AG08396 (cell line): Measurements from ENCODE around the gene CSNK2A1.

Experiments used
- DNase-seq: peaks from one replicate; pipeline ENCODE4 v3.0.0; 2012; ENCODE audit warnings: low spot score, mixed read lengths

CSNK2A1 gene

GRCh38 chr20:564192-564591, 20.6 kb upstream of the CSNK2A1 start:
- no peak for DNase-seq

- no peak for DNase-seq
Observed at GRCh38 chr20:563187-563586, 19.6 kb upstream of the CSNK2A1 start.

DNA sequence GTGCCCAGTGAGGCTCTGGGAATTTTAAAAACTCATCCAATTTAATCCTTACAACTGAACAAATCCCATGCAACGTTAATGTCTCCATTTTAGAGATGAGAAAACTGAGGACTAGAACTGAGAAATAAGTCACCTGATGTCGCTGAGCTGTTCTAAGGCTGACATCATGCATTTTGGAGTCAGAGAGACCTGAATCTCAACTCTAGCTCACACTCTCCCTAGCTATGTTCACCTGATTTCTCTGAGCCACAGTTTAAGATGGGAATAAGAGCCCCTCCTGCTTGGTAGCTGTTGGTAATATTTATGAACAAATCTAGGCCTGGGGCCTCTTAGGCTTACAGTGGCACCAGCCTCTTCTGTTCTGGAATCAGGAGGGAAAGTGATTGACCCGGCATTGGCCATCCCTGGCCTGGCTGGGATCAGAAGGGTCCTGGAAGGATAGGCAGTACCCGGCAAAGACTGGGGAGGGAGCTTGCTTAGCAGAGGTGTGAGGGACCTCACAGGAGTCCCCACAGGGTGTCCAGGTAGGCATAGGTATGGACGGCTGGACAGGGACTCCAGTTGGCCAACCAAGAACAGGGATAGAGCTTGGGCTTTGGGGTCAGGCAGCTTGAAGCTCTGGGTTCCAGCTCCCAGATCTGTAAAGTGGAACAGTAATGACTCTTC, 18.8 kb upstream of the CSNK2A1 start:
- no peak for DNase-seq

DNA sequence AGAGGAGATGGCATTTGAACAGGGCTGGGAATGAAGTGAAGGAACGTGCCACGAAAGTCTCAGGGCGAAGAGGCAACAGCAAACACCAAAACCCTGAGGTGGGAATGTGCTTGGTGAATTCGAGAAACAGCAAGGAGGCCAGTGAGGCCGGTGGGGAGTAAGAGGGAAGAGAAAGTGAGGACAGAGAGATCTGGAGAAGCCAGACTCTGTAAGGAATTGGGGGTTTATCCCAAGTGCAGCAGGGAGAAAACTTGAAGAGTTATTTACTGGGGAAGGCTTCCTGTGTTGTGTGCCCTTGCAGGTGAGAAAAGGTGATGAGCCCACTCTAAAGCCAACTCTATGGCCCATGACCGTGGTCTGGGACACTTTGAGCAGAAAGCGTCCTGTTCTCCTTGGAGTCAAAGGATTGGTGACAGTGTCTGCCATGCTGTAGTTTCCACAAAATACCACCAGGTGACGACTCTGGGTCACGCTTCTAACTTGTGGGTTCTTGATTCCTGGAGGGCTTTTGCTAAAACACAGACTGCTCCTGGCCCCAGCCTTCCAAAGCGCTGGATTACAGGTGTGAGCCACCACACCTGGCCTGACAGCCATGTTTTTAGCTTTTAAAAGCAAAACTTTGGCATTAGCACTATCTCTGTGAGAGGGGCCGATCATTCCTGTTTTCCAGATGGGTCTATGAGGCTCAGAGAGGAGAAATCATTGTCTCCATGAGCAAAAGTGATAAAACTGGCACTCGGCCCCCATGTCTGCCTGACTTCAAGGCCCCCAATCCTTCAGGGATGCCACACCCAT, 18.0 kb upstream of the CSNK2A1 start:
- DNase-seq, result peak; percentile 73

- DNase-seq, result no peak
Observed at GRCh38 chr20:560680-561079, 17.1 kb upstream of the CSNK2A1 start.

DNA sequence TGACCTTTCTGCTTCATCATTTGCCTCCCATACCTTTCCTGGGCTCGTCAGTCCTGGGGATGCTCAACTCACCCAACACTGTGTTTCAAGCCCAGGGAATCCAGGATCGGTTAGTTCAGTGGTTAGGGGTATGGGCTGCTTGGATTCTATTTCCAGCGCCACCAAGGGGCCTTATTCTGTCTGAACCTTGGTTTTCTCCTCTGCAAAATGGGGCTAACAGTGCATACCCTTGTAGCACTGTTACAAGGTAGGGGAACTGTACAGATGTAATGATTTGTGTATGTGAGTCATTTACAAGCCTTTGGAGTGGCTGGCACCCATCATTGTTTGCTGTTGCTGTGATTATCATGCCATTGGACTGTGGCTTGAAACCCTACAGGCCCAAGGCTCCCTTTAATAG, 14.5 kb upstream of the CSNK2A1 start:
- no peak for DNase-seq

- no peak for DNase-seq
Observed at GRCh38 chr20:556984-557383, 13.4 kb upstream of the CSNK2A1 start.

GRCh38 chr20:555976-556385, 12.4 kb upstream of the CSNK2A1 start:
- DNase-seq, result no peak

GRCh38 chr20:550611-551010, 7.0 kb upstream of the CSNK2A1 start:
- no peak for DNase-seq

DNA sequence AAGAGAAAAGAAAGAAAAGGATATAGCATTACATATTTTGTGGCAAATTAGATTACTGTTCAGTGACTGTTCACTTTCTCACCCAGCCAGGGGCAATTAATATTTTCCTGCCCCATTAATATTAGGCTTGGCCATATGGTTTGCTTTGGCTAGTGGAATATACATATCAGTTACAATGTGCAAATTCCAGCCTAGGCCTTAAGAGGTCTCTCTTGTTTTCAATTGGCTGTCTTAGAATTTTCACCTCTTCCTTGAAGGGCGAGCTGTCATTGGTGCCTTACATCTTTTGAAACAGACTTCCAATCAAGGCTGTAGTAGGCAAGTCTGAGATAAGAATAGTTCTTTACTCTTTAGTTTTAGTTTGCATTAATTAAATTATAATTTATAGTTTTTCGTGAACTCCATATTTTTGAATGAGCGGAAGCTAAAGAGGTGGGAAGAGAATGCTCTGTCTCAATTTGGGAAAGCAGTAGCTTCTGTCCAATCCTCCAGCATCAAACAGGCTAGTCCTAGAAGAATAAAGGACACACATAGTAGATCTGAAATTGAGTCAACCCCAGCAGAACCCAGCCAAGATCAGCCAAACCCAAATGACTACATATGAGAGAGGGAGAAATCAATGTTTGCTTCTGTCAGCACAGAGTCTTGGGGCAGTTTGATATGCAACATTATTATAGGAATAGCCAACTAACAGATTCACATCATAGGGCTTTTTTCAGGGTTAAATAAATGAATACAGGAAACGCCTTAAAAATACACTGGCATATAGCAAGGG, 6.3 kb upstream of the CSNK2A1 start:
- no peak for DNase-seq

DNA sequence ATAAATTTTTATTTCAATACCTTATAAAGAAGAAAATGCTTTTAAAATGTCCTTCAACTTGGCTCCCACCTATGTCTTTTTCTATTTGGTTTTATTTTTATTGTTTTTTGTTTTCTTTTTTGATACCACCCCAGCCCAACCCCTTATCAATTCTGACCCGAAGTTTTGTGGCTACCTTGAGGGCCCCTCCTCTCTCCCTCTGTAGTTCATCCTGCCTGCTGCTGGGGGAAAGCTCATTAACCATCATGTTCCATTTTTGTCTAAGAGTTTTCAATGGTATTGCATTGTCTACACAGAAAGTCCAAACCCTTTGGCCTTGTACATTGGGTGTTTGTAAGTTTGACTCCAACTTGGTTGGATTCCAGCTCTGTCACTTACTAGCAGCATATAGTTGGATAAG, 5.3 kb upstream of the CSNK2A1 start:
- no peak for DNase-seq

- DNase-seq, result no peak
Observed at GRCh38 chr20:547394-547793, 3.8 kb upstream of the CSNK2A1 start.

DNA sequence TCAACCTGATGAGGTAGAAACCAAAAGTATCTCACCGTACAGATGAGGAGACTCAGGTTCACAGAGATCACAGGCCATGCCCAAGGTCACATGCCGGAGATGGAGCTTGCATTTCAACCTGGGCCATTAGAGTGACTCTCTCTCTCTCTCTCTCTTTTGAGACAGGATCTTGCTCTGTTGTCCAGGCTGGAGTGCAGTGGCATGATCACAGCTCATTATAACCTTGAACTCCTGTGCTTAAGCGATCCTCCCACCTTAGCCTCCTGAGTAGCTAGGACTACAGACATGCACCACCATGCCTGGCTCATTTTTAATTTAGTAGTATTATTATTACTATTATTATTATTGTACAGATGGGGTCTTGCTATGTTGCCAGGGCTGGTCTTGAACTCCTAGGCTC, 2.8 kb upstream of the CSNK2A1 start:
- DNase-seq, result no peak

DNA sequence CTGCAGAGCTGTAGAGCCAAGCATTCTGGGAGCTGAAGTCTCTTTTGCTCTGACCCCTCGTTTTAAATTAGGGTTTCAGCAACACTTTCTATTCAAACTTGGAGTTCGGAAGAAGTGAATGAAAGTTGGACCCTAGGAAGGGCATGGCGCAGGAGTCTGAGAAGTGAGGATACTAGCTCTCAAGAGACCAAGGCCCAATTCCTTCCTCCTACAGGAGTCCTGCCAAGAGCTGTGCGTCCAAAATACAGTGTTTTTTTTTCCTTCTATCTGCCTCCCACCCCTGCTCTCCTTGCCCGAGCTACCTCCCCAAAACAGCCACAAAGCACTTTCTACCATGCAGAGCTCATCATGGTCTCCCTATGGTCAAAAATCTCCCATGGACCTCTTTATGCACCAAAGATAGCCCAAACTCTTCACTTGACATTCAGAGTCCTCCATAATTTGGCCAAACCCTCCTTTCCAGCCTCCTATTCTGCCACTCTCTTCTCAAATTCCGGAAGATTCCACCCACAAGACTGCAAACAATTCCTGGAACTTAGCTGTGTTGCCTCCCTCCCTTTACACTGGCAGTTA, 649 bp upstream of the CSNK2A1 start:
- DNase-seq, result no peak

GRCh38 chr20:542777-543368, 717 bp downstream of the CSNK2A1 start:
- DNase-seq, result peak; percentile 23

- no peak for DNase-seq
Observed at GRCh38 chr20:540391-541201, 3.0 kb downstream of the CSNK2A1 start.

DNA sequence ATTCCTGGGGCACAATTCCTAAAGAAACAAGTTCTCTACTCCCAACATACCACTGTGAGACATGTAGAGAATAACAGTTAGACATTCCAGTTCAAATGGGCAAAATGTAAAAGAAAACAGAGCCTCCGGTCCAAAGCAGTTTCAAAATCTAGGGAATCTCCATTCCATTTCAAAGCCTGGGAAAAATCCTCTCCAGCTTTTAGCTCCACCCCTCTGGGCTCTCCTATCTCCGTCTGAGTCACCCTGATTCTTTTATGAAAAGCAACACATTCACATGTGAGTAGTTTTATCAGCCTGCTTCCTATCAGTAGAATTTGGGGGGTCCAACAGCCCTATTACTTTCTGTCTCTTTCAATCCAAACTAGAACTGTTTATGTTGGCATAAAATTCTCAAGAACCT, 3.7 kb downstream of the CSNK2A1 start:
- peak; percentile 40 for DNase-seq

DNA sequence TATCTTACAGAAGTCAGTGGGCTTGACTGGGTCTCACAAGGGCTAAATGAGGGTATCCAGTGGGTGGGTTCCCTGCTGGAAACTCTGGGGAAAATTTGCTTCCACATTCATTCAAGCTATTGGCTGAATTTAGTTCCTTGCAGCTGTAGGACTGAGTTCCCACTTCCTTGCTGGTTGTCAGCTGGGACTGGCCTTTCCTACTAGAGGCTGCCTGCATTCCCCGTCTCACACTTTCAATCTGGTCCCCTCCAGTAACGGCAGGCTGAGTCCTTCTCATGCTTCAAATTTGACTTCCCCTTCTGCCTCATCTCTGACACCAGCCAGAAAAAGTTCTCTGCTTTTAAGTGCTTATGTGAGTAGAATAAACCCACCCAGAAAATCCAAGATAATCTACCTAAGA, 4.4 kb downstream of the CSNK2A1 start:
- no peak for DNase-seq

- no peak for DNase-seq
Observed at GRCh38 chr20:537983-538382, 5.6 kb downstream of the CSNK2A1 start.

DNA sequence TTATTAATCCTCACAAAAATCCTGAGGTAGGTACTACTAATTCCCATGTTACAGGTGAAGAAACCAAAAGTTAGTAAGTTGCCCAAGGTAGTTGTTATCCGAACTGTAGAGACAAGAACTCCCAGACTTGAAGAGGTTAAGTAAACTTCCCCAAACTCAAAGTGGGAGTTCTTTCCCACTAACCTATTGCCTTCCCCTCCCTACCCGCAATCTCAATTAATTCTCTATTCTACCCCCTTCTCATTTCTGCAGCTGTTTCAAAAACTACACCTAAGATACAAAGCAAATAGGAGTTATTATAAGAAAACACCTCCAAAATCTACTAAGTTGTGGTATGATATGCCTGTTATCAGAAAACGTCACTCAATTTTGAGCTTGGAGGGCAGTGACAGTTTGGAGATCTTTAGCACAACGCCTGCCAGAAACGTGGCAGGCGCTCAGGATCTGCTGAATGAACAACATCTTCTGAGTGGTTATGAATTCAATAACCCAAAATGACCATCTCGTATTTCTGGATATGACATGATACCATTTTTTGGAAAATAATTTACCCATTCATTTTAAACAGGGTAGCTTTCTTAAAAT, 7.1 kb downstream of the CSNK2A1 start:
- DNase-seq, result no peak

- no peak for DNase-seq
Observed at GRCh38 chr20:535958-536357, 7.6 kb downstream of the CSNK2A1 start.
